ENCODE data around the gene KIF20B. TPM values are rescaled to one million over a fixed set of nuclear protein-coding genes. Genes with fewer than 3 reads are reported as not detected.
A peak's percentile ranks its signal among the peaks of the same experiment; 100 is the strongest.

Gene KIF20B
- polyA plus RNA-seq (2.5 to 9.2 TPM (median 5.8 TPM) in 3 replicates), polyA minus RNA-seq (1.7 to 21.2 TPM (median 5.3 TPM) in 3 replicates)
- 8.2 TPM for polyA plus RNA-seq (2011; ENCODE audit: low read depth)
- 1.4 and 4.0 TPM in 2 replicates for polyA plus RNA-seq (2011; cell fraction: cytosol; rRNA removed)
- polyA plus RNA-seq (2011; cell fraction: nucleus; rRNA removed) = 5.2 and 5.7 TPM in 2 replicates
- polyA plus RNA-seq (2012; ENCODE audit: low replicate concordance) = 1.4 and 8.2 TPM in 2 replicates
- 1.3 TPM for polyA minus RNA-seq (2011; cell fraction: cytosol; rRNA and poly(A)+ RNA removed)
- polyA minus RNA-seq (2011; cell fraction: nucleus; rRNA and poly(A)+ RNA removed) = 3.6 and 7.3 TPM in 2 replicates

DNA sequence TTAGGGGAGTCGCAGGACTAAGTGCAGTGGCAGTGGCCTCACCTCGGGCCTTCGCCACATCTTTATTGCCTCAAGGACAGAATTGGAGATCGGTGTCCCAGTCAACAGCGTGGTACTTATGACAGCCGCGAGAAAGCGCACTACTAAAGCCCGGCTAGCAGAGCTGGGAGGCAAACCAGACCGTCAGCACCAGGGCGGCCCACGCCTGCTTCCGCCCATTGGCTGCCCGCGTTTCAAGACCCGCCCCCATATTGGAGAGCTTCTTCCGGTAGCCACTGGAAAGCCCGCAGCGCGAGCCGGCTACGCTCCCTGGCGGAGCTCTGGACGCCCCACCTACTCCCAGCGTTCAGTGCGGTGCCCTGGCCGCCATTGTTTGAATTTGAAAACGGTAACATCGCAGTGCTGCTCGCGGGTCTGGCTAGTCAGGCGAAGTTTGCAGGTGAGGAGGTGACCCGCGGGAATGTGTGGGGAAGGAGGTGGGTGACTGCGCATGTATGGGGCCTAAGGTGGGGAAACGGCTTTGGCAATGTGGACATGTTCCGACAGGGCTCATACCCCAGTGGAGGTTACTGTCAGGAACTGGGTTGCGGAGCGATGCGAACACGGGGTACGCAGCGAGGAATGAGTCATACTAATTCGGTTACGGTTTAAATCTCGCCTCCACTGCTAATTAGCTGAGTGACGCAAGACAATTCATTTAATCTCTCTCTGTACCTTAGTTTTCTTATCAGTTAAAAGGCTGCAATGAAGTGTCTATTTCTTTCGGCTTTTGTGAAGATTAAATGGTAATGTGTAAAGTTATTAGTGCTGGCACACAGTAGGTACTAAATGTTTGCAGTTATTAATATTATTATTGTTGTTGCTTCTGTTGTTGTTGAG, at the start of gene KIF20B:
TSS of gene KIF20B (plus strand) at position 349 of the 879 bp plus-strand sequence. CDS start 3,705 bp downstream, outside the sequence.
- Histone ChIP-seq H3K9ac (ENCODE audit: control insufficient read depth, extremely low read depth, insufficient read depth, low read length) (peak within 1 kb of the TSS; percentile 93), H3K4me2 (ENCODE audit: control insufficient read depth, extremely low read depth, insufficient read depth, low read depth, low read length) (peak within 1 kb of the TSS; percentile 93), H2AFZ (ENCODE audit: control insufficient read depth, low read length) (peak within 1 kb of the TSS; percentile 96), H3K79me2 (ENCODE audit: control insufficient read depth, insufficient read depth, low read length) (peaks cover 44% of the 10 kb centered on the region), H3K27ac (ENCODE audit: control insufficient read depth, insufficient read depth, low read length) (peak within 1 kb of the TSS; percentile 97), H3K4me3 (ENCODE audit: control insufficient read depth in 2 of 3, extremely low read depth in 1 of 3, insufficient read depth in 2 of 3, low read depth in 1 of 3, low read length in 3 of 3) (peak within 1 kb of the TSS; percentile 53 to 95 (median 81)), H3K9me3 (ENCODE audit: control insufficient read depth, low read depth, low read length) (no peaks in the 10 kb centered on the region), H4K20me1 (ENCODE audit: control insufficient read depth, extremely low read depth, insufficient read depth, low read length) (no peaks in the 10 kb centered on the region), H3K4me1 (ENCODE audit: control insufficient read depth, extremely low read depth, insufficient read depth, low read length) (peaks cover 20% of the 10 kb centered on the region), H3K9me1 (ENCODE audit: control insufficient read depth, extremely low read depth, insufficient read depth, low read length) (no peaks in the 10 kb centered on the region), H3K36me3 (ENCODE audit: control insufficient read depth in 2 of 2, extremely low read depth in 1 of 2, insufficient read depth in 2 of 2, low read length in 2 of 2) (peaks cover 0 to 5% of the 10 kb centered on the region in 2 experiments), H3K27me3 (ENCODE audit: control insufficient read depth, extremely low read depth, insufficient read depth, low read length) (no peaks in the 10 kb centered on the region)
- DNase-seq (ENCODE audit: low read depth, low spot score) (peak; percentile 75), FAIRE-seq (peak; percentile 93)
- dilution Hi-C loops (cut with MboI; ENCODE audit: extremely low pct_ligation_motif_present, low sequenced_read_pairs) = no loop called here
- no peak for TF ChIP-seq EZH2 (IDR thresholded peaks at IDR 0.05; ENCODE audit: low read length)
- peak; percentile 16 to 44 (median 43) for TF ChIP-seq CTCF (optimal IDR thresholded peaks at IDR 0.05 in 1 of 3, IDR thresholded peaks at IDR 0.05 in 1 of 3, conservative IDR thresholded peaks at IDR 0.05 in 1 of 3; ENCODE audit: extremely low read depth in 1 of 3, insufficient read depth in 2 of 3, low read length in 3 of 3)

DNA sequence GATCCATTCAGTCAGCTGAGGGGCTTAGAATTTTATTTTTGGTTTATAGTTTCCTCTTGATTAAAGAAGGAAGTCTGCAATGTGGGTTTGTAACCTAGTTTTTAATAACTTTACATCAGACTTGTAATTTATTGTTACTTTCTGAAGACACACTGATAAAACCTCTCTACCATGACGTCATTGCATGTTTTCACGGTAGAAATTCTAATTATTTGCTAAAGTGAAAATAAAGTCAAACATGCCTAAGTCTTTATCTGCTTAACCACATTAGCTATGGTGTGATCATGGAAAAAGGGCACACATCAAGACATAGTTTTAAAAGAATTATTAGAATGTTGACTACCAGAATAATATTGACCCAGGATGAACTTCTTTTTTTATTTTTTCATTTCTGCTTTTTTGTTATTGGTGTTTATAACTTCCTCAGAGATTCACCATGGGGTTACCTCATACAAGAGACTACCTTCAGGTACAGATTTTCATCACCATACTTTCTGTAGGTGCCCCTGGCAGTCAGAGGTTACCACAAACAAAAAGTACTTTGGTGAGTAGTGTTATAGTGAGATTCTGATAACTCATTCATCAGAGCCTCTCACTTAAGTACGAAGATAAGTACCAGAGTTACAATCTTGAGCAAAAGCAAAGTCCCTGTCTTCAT, 49.3 kb upstream of the KIF20B start:
- Histone ChIP-seq H4K20me1 (ENCODE audit: control insufficient read depth, extremely low read depth, insufficient read depth, low read length) (no peaks in the 10 kb centered on the region), H3K9me3 (ENCODE audit: control insufficient read depth, low read depth, low read length) (no peaks in the 10 kb centered on the region), H3K79me2 (ENCODE audit: control insufficient read depth, insufficient read depth, low read length) (no peaks in the 10 kb centered on the region), H3K4me2 (ENCODE audit: control insufficient read depth, extremely low read depth, insufficient read depth, low read depth, low read length) (no peak overlapping the region), H3K4me3 (ENCODE audit: control insufficient read depth in 2 of 3, extremely low read depth in 1 of 3, insufficient read depth in 2 of 3, low read depth in 1 of 3, low read length in 3 of 3) (no peak overlapping the region), H3K27ac (ENCODE audit: control insufficient read depth, insufficient read depth, low read length) (no peak overlapping the region), H3K27me3 (ENCODE audit: control insufficient read depth, extremely low read depth, insufficient read depth, low read length) (no peaks in the 10 kb centered on the region), H3K9me1 (ENCODE audit: control insufficient read depth, extremely low read depth, insufficient read depth, low read length) (no peaks in the 10 kb centered on the region), H3K36me3 (ENCODE audit: control insufficient read depth in 2 of 2, extremely low read depth in 1 of 2, insufficient read depth in 2 of 2, low read length in 2 of 2) (no peaks in the 10 kb centered on the region), H2AFZ (ENCODE audit: control insufficient read depth, low read length) (no peak overlapping the region), H3K4me1 (ENCODE audit: control insufficient read depth, extremely low read depth, insufficient read depth, low read length) (no peaks in the 10 kb centered on the region), H3K9ac (ENCODE audit: control insufficient read depth, extremely low read depth, insufficient read depth, low read length) (no peak overlapping the region)
- no peak for TF ChIP-seq EZH2 (IDR thresholded peaks at IDR 0.05; ENCODE audit: low read length)
- TF ChIP-seq CTCF (optimal IDR thresholded peaks at IDR 0.05 in 1 of 3, IDR thresholded peaks at IDR 0.05 in 1 of 3, conservative IDR thresholded peaks at IDR 0.05 in 1 of 3; ENCODE audit: extremely low read depth in 1 of 3, insufficient read depth in 2 of 3, low read length in 3 of 3) = no peak
- no peak for DNase-seq (ENCODE audit: low read depth, low spot score)
- no peak for FAIRE-seq
- dilution Hi-C loops (cut with MboI; ENCODE audit: extremely low pct_ligation_motif_present, low sequenced_read_pairs) = no loop called here

All from keratinocyte (primary cell).